ENCODE measurements around the gene EZR.
A peak's percentile ranks its signal among the peaks of the same experiment; 100 is the strongest.

The EZR gene

GRCh38 chr6:158863646-158864045, 44.5 kb upstream of the EZR start:
- H2BK12ac ChIP-seq (ENCODE audit: low read length in 2 of 2), result peak overlapping the region; percentile 38 to 64

DNA sequence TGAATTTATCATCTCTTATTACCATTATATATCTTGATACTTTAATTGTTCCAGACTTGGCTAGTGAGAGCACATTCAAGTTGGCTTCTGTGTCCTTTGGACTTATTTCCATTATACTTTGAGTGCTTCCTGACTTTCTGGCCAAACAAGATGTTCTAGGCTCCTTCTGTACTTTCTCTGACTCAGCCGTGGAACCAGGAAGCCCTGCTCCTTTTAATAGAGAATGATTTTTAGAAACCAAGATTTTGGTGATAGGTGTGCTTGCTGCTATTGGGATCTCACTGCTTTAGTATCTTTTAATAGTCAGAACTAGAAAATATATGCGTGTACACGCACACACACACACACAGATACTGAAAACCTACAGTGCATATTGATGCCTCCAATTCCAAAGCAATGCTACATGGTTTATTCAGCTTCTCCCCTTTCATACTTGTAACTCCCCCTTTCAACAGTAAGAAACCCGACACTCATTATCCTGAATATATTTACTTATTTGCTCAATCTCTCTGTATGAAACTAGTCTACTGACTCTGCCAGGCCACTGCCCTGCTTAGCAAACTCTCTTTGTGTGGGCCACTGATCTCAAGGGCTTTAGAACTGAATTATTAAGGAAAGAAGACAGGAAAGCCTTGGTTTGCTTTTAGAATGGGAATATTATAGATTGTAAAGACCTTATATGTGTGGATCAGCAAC, 42.7 kb upstream of the EZR start:
- H3K9me3 ChIP-seq (ENCODE audit: control insufficient read depth, low read length), result no peaks in the 10 kb centered on the region
- no peak overlapping the region for H3K4me3 ChIP-seq (ENCODE audit: insufficient read depth in 1 of 2, low read depth in 1 of 2, low read length in 2 of 2)
- H3K4me1 ChIP-seq (ENCODE audit: control insufficient read depth, insufficient read depth, low read depth, low read length), result peaks cover 10% of the 10 kb centered on the region
- no peak overlapping the region for H2BK15ac ChIP-seq (ENCODE audit: low read depth, poor library complexity, severe bottlenecking)
- no peak overlapping the region for H3K14ac ChIP-seq (ENCODE audit: low read length in 2 of 2)
- H2AFZ ChIP-seq (ENCODE audit: low read depth, low read length), result no peak overlapping the region
- 90% methylated on average over 4 of the region's 4 CpGs for WGBS
- H3K79me1 ChIP-seq (replicated peaks; ENCODE audit: low read length, poor library complexity, severe bottlenecking), result no peaks in the 10 kb centered on the region
- no peak overlapping the region for H2BK12ac ChIP-seq (ENCODE audit: low read length in 2 of 2)
- no peak overlapping the region for H3K18ac ChIP-seq (ENCODE audit: low read depth in 1 of 2, low read length in 2 of 2)
- no peak for DNase-seq
- H2BK5ac ChIP-seq (ENCODE audit: low read depth, low read length, poor library complexity, severe bottlenecking), result no peak overlapping the region
- no peaks in the 10 kb centered on the region for H3K36me3 ChIP-seq (ENCODE audit: control insufficient read depth in 1 of 2, insufficient read depth in 2 of 2, low read depth in 1 of 2, low read length in 2 of 2)
- H4K8ac ChIP-seq (ENCODE audit: low read length), result no peak overlapping the region
- no peak overlapping the region for H3K27ac ChIP-seq (ENCODE audit: low read length, poor library complexity, severe bottlenecking)
- H2BK120ac ChIP-seq (ENCODE audit: low read depth, low read length), result no peak overlapping the region
- no peak overlapping the region for H2AK5ac ChIP-seq (ENCODE audit: low read length, severe bottlenecking)
- H3K4ac ChIP-seq (ENCODE audit: low read depth in 1 of 2, low read length in 2 of 2), result no peak overlapping the region
- no peak overlapping the region for H4K91ac ChIP-seq (ENCODE audit: low read length)
- no peak overlapping the region for H3K4me2 ChIP-seq (ENCODE audit: low read length, poor library complexity, severe bottlenecking)
- H3K27me3 ChIP-seq (ENCODE audit: control insufficient read depth in 1 of 2, insufficient read depth in 1 of 2, low read length in 2 of 2), result peaks cover 0 to 24% of the 10 kb centered on the region in 2 experiments
- no peak overlapping the region for H3K9ac ChIP-seq (ENCODE audit: low read length)
- H3K23ac ChIP-seq (ENCODE audit: low read length in 2 of 2), result no peak overlapping the region

More at GRCh38 chr6:158863646-158864045, 44.5 kb upstream of the EZR start:
- peak overlapping the region in 1 of 2 experiments; percentile 9 for H3K18ac ChIP-seq (ENCODE audit: low read depth in 1 of 2, low read length in 2 of 2)
- H3K9me3 ChIP-seq (ENCODE audit: control insufficient read depth, low read length), result no peaks in the 10 kb centered on the region
- peaks cover 0 to 32% of the 10 kb centered on the region in 2 experiments for H3K27me3 ChIP-seq (ENCODE audit: control insufficient read depth in 1 of 2, insufficient read depth in 1 of 2, low read length in 2 of 2)
- no peak overlapping the region for H3K9ac ChIP-seq (ENCODE audit: low read length)
- H2AK5ac ChIP-seq (ENCODE audit: low read length, severe bottlenecking), result peak overlapping the region; percentile 83
- H2BK5ac ChIP-seq (ENCODE audit: low read depth, low read length, poor library complexity, severe bottlenecking), result peak overlapping the region; percentile 61
- H2BK120ac ChIP-seq (ENCODE audit: low read depth, low read length), result peak overlapping the region; percentile 15
- peak; percentile 8 for DNase-seq
- no peak overlapping the region for H4K8ac ChIP-seq (ENCODE audit: low read length)
- no peak overlapping the region for H2BK15ac ChIP-seq (ENCODE audit: low read depth, poor library complexity, severe bottlenecking)
- peaks cover 10% of the 10 kb centered on the region for H3K4me1 ChIP-seq (ENCODE audit: control insufficient read depth, insufficient read depth, low read depth, low read length)
- H2AFZ ChIP-seq (ENCODE audit: low read depth, low read length), result peak overlapping the region; percentile 5
- no peak overlapping the region for H3K4me3 ChIP-seq (ENCODE audit: insufficient read depth in 1 of 2, low read depth in 1 of 2, low read length in 2 of 2)
- H4K91ac ChIP-seq (ENCODE audit: low read length), result no peak overlapping the region
- H3K14ac ChIP-seq (ENCODE audit: low read length in 2 of 2), result no peak overlapping the region
- H3K27ac ChIP-seq (ENCODE audit: low read length, poor library complexity, severe bottlenecking), result peak overlapping the region; percentile 92
- no peak overlapping the region for H3K23ac ChIP-seq (ENCODE audit: low read length in 2 of 2)
- H3K4ac ChIP-seq (ENCODE audit: low read depth in 1 of 2, low read length in 2 of 2), result no peak overlapping the region
- no peaks in the 10 kb centered on the region for H3K79me1 ChIP-seq (replicated peaks; ENCODE audit: low read length, poor library complexity, severe bottlenecking)
- H3K4me2 ChIP-seq (ENCODE audit: low read length, poor library complexity, severe bottlenecking), result peak overlapping the region; percentile 0
- no peaks in the 10 kb centered on the region for H3K36me3 ChIP-seq (ENCODE audit: control insufficient read depth in 1 of 2, insufficient read depth in 2 of 2, low read depth in 1 of 2, low read length in 2 of 2)
- 68% methylated on average over 4 of the region's 4 CpGs for WGBS

GRCh38 chr6:158860279-158860865, 41.2 kb upstream of the EZR start:
- DNase-seq, result no peak
- 78% methylated on average over 6 of the region's 6 CpGs for WGBS

DNA sequence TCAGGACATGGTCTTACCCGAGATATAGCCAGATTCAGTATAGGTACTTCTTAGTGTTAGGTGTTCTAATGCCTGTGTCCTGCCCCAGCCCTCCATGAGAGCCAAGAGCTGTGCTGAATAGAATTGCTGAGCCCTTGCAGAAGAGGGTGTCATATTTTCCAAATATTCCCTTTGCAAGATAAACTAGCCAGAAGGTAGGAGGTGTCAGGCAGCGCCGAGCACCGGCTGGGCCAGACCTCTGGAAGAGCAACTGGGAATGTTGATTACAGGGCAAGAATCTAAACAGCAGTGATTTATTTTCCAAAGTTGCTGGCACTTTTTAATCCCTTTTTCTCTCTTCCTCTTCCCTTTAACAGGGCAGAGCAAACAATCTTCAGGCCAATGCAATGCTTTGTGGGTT, 37.1 kb upstream of the EZR start:
- Histone ChIP-seq H2BK120ac (ENCODE audit: low read depth, low read length) (no peak overlapping the region), H3K79me1 (replicated peaks; ENCODE audit: low read length, poor library complexity, severe bottlenecking) (no peaks in the 10 kb centered on the region), H3K27me3 (ENCODE audit: control insufficient read depth in 1 of 2, insufficient read depth in 1 of 2, low read length in 2 of 2) (no peaks in the 10 kb centered on the region), H3K4me1 (ENCODE audit: control insufficient read depth, insufficient read depth, low read depth, low read length) (peaks cover 24% of the 10 kb centered on the region), H3K4me3 (ENCODE audit: insufficient read depth in 1 of 2, low read depth in 1 of 2, low read length in 2 of 2) (no peak overlapping the region), H2BK5ac (ENCODE audit: low read depth, low read length, poor library complexity, severe bottlenecking) (no peak overlapping the region), H4K91ac (ENCODE audit: low read length) (no peak overlapping the region), H3K36me3 (ENCODE audit: control insufficient read depth in 1 of 2, insufficient read depth in 2 of 2, low read depth in 1 of 2, low read length in 2 of 2) (no peaks in the 10 kb centered on the region), H3K9ac (ENCODE audit: low read length) (no peak overlapping the region), H3K23ac (ENCODE audit: low read length in 2 of 2) (no peak overlapping the region), H3K27ac (ENCODE audit: low read length, poor library complexity, severe bottlenecking) (peak overlapping the region; percentile 11), H3K4ac (ENCODE audit: low read depth in 1 of 2, low read length in 2 of 2) (no peak overlapping the region), H2BK12ac (ENCODE audit: low read length in 2 of 2) (no peak overlapping the region), H3K14ac (ENCODE audit: low read length in 2 of 2) (no peak overlapping the region), H2AK5ac (ENCODE audit: low read length, severe bottlenecking) (no peak overlapping the region), H4K8ac (ENCODE audit: low read length) (no peak overlapping the region), H3K9me3 (ENCODE audit: control insufficient read depth, low read length) (no peaks in the 10 kb centered on the region), H2BK15ac (ENCODE audit: low read depth, poor library complexity, severe bottlenecking) (no peak overlapping the region), H3K18ac (ENCODE audit: low read depth in 1 of 2, low read length in 2 of 2) (no peak overlapping the region), H3K4me2 (ENCODE audit: low read length, poor library complexity, severe bottlenecking) (no peak overlapping the region), H2AFZ (ENCODE audit: low read depth, low read length) (no peak overlapping the region)
- DNase-seq, result peak; percentile 46
- WGBS, result 42% methylated on average over 4 of the region's 4 CpGs

More at GRCh38 chr6:158860279-158860865, 41.2 kb upstream of the EZR start:
- no peaks in the 10 kb centered on the region for H3K36me3 ChIP-seq (ENCODE audit: control insufficient read depth in 1 of 2, insufficient read depth in 2 of 2, low read depth in 1 of 2, low read length in 2 of 2)
- no peak overlapping the region for H4K8ac ChIP-seq (ENCODE audit: low read length)
- no peak overlapping the region for H2BK120ac ChIP-seq (ENCODE audit: low read depth, low read length)
- H3K27ac ChIP-seq (ENCODE audit: low read length, poor library complexity, severe bottlenecking), result no peak overlapping the region
- H3K4ac ChIP-seq (ENCODE audit: low read depth in 1 of 2, low read length in 2 of 2), result no peak overlapping the region
- no peak overlapping the region for H2BK15ac ChIP-seq (ENCODE audit: low read depth, poor library complexity, severe bottlenecking)
- no peak overlapping the region for H4K91ac ChIP-seq (ENCODE audit: low read length)
- H2AK5ac ChIP-seq (ENCODE audit: low read length, severe bottlenecking), result no peak overlapping the region
- no peak overlapping the region for H3K14ac ChIP-seq (ENCODE audit: low read length in 2 of 2)
- H2BK12ac ChIP-seq (ENCODE audit: low read length in 2 of 2), result no peak overlapping the region
- peaks cover 0 to 20% of the 10 kb centered on the region in 2 experiments for H3K27me3 ChIP-seq (ENCODE audit: control insufficient read depth in 1 of 2, insufficient read depth in 1 of 2, low read length in 2 of 2)
- no peak overlapping the region for H3K9ac ChIP-seq (ENCODE audit: low read length)
- no peak overlapping the region for H3K4me2 ChIP-seq (ENCODE audit: low read length, poor library complexity, severe bottlenecking)
- no peak overlapping the region for H3K23ac ChIP-seq (ENCODE audit: low read length in 2 of 2)
- H2BK5ac ChIP-seq (ENCODE audit: low read depth, low read length, poor library complexity, severe bottlenecking), result no peak overlapping the region
- H3K18ac ChIP-seq (ENCODE audit: low read depth in 1 of 2, low read length in 2 of 2), result no peak overlapping the region
- no peak overlapping the region for H2AFZ ChIP-seq (ENCODE audit: low read depth, low read length)
- H3K79me1 ChIP-seq (replicated peaks; ENCODE audit: low read length, poor library complexity, severe bottlenecking), result no peaks in the 10 kb centered on the region
- no peak overlapping the region for H3K4me3 ChIP-seq (ENCODE audit: insufficient read depth in 1 of 2, low read depth in 1 of 2, low read length in 2 of 2)
- H3K9me3 ChIP-seq (ENCODE audit: control insufficient read depth, low read length), result no peaks in the 10 kb centered on the region
- H3K4me1 ChIP-seq (ENCODE audit: control insufficient read depth, insufficient read depth, low read depth, low read length), result peaks cover 11% of the 10 kb centered on the region

Data from mesenchymal stem cell (in vitro differentiated cells and primary cell).